Keratinocyte (primary cell): ENCODE data around the gene N4BP2L1. TPM values are rescaled to one million over a fixed set of nuclear protein-coding genes. Genes with fewer than 3 reads are reported as not detected.

Experiments
- DNase-seq: peaks from one replicate; pipeline ENCODE4 v3.0.0-alpha.2; 2011; ENCODE audit warnings: low read depth, missing footprints, low spot score
- FAIRE-seq: peaks from 2 replicates; lab custom pipeline; 2011; peaks lifted over from hg19 to GRCh38; lab: Jason Lieb, UNC
- H2AFZ ChIP-seq: 2 replicates; pipeline ENCODE4 v1.6.0; 2012; ENCODE audit warnings: low read length, control low read depth, inconsistent platforms; ENCODE audit not compliant: control insufficient read depth
- H3K27ac ChIP-seq: 2 replicates; pipeline ENCODE4 v1.5.1; 2011; ENCODE audit warnings: low read length; ENCODE audit not compliant: control insufficient read depth, insufficient read depth
- H3K27me3 ChIP-seq: 3 replicates; pipeline ENCODE4 v1.6.0; 2011; ENCODE audit warnings: low read length; ENCODE audit not compliant: control insufficient read depth, insufficient read depth; ENCODE audit errors: extremely low read depth
- H3K36me3 ChIP-seq, 2 experiments: 2 replicates in 1 of 2; 3 replicates in 1 of 2; pipeline ENCODE4 v1.5.1; 2011; ENCODE audit warnings: low read length in 2 of 2, mild to moderate bottlenecking in 1 of 2; ENCODE audit not compliant: control insufficient read depth in 2 of 2, insufficient read depth in 2 of 2; ENCODE audit errors: extremely low read depth in 1 of 2
- H3K4me1 ChIP-seq: 3 replicates; pipeline ENCODE4 v1.5.1; 2011; ENCODE audit warnings: low read length; ENCODE audit not compliant: control insufficient read depth, insufficient read depth; ENCODE audit errors: extremely low read depth
- H3K4me2 ChIP-seq: 3 replicates; pipeline ENCODE4 v1.6.0; 2011; ENCODE audit warnings: low read depth, low read length; ENCODE audit not compliant: control insufficient read depth, insufficient read depth; ENCODE audit errors: extremely low read depth
- H3K4me3 ChIP-seq, 3 experiments: fragments of 200-600 bp in 1 of 3; sonication (generic) in 1 of 3; 2 replicates in 2 of 3; 3 replicates in 1 of 3; pipeline ENCODE4 v1.5.1; 2011 to 2016; ENCODE audit warnings: low read length in 3 of 3, mild to moderate bottlenecking in 3 of 3, control low read depth in 2 of 3, inconsistent platforms in 1 of 3, low read depth in 1 of 3, mixed read lengths in 1 of 3, mixed run types in 1 of 3, moderate library complexity in 1 of 3; ENCODE audit not compliant: control insufficient read depth in 2 of 3, insufficient read depth in 2 of 3; ENCODE audit errors: extremely low read depth in 1 of 3
- H3K79me2 ChIP-seq: 2 replicates; pipeline ENCODE4 v1.6.0; 2012; ENCODE audit warnings: low read length; ENCODE audit not compliant: control insufficient read depth, insufficient read depth
- H3K9ac ChIP-seq: 3 replicates; pipeline ENCODE4 v1.6.0; 2011; ENCODE audit warnings: low read length; ENCODE audit not compliant: control insufficient read depth, insufficient read depth; ENCODE audit errors: extremely low read depth
- H3K9me1 ChIP-seq: 3 replicates; pipeline ENCODE4 v1.6.0; 2011; ENCODE audit warnings: low read length; ENCODE audit not compliant: control insufficient read depth, insufficient read depth; ENCODE audit errors: extremely low read depth
- H3K9me3 ChIP-seq: 2 replicates; pipeline ENCODE4 v1.5.1; 2012; ENCODE audit warnings: low read depth, low read length; ENCODE audit not compliant: control insufficient read depth
- H4K20me1 ChIP-seq: 3 replicates; pipeline ENCODE4 v1.6.0; 2011; ENCODE audit warnings: low read length; ENCODE audit not compliant: control insufficient read depth, insufficient read depth; ENCODE audit errors: extremely low read depth
- EZH2 ChIP-seq: IDR thresholded peaks from one replicate; pipeline ENCODE4 v1.6.1; 2012; ENCODE audit warnings: inconsistent platforms, mild to moderate bottlenecking, low read length, moderate library complexity
- dilution Hi-C: fragments of 300-500 bp; cut with MboI; formaldehyde crosslinking; loops from one replicate; pipeline ENCODE4 v1.7.0; 2020; ENCODE audit warnings: low sequenced_read_pairs; ENCODE audit not compliant: extremely low pct_ligation_motif_present
- polyA plus RNA-seq, 5 experiments: library from polyadenylated mRNA; depleted of rRNA in 3 of 5; stranded (reverse) in 3 of 5; stranded (forward) in 1 of 5; unstranded in 1 of 5; fragments of >200 nt; gene quantifications; 1 replicate in 1 of 5; 2 replicates in 3 of 5; 3 replicates in 1 of 5; pipeline versions ENCODE4 v1.2.1 to v1.2.3, GENCODE V29; 2011 to 2012; ENCODE audit warnings: missing spikeins in 2 of 5, low read depth in 1 of 5, low replicate concordance in 1 of 5
- TF ChIP-seq, protein P1 (sequence below), 3 experiments: IDR thresholded peaks in 1 of 3; conservative IDR thresholded peaks in 1 of 3; optimal IDR thresholded peaks in 1 of 3; 2 replicates in 2 of 3; 3 replicates in 1 of 3; pipeline versions ENCODE3 to v1.5.1; 2011; ENCODE audit warnings: low read length in 3 of 3, mild to moderate bottlenecking in 3 of 3, moderate library complexity in 2 of 3, control low read depth in 1 of 3, inconsistent platforms in 1 of 3; ENCODE audit not compliant: insufficient read depth in 2 of 3; ENCODE audit errors: extremely low read depth in 1 of 3

Gene N4BP2L1
- polyA plus RNA-seq, 1 donor (not counting 4 experiments of a cell fraction or from before 2014, with no cell fraction given) = 1.3 TPM

GRCh38 chr13:32407854-32408253 is 20.1 kb downstream of the N4BP2L1 start:
- H2AFZ ChIP-seq = no peak overlapping the region
- no peak overlapping the region for H3K4me3 ChIP-seq
- no peaks in the 10 kb centered on the region for H3K4me1 ChIP-seq
- H3K9me1 ChIP-seq = no peaks in the 10 kb centered on the region
- no peak for DNase-seq
- H3K4me2 ChIP-seq = no peak overlapping the region
- no peaks in the 10 kb centered on the region for H3K9me3 ChIP-seq
- no peaks in the 10 kb centered on the region for H3K79me2 ChIP-seq
- H3K27ac ChIP-seq = no peak overlapping the region
- FAIRE-seq = no peak
- no peaks in the 10 kb centered on the region for H3K27me3 ChIP-seq
- no peaks in the 10 kb centered on the region for H3K36me3 ChIP-seq
- H4K20me1 ChIP-seq = no peaks in the 10 kb centered on the region
- no peak overlapping the region for H3K9ac ChIP-seq
- TF ChIP-seq EZH2 = no peak
- TF ChIP-seq, protein P1, sequence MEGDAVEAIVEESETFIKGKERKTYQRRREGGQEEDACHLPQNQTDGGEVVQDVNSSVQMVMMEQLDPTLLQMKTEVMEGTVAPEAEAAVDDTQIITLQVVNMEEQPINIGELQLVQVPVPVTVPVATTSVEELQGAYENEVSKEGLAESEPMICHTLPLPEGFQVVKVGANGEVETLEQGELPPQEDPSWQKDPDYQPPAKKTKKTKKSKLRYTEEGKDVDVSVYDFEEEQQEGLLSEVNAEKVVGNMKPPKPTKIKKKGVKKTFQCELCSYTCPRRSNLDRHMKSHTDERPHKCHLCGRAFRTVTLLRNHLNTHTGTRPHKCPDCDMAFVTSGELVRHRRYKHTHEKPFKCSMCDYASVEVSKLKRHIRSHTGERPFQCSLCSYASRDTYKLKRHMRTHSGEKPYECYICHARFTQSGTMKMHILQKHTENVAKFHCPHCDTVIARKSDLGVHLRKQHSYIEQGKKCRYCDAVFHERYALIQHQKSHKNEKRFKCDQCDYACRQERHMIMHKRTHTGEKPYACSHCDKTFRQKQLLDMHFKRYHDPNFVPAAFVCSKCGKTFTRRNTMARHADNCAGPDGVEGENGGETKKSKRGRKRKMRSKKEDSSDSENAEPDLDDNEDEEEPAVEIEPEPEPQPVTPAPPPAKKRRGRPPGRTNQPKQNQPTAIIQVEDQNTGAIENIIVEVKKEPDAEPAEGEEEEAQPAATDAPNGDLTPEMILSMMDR (optimal IDR thresholded peaks at IDR 0.05 in 1 of 3, IDR thresholded peaks at IDR 0.05 in 1 of 3, conservative IDR thresholded peaks at IDR 0.05 in 1 of 3; ENCODE audit: extremely low read depth in 1 of 3, insufficient read depth in 2 of 3, low read length in 3 of 3) = no peak
- dilution Hi-C loops = no loop called here

DNA sequence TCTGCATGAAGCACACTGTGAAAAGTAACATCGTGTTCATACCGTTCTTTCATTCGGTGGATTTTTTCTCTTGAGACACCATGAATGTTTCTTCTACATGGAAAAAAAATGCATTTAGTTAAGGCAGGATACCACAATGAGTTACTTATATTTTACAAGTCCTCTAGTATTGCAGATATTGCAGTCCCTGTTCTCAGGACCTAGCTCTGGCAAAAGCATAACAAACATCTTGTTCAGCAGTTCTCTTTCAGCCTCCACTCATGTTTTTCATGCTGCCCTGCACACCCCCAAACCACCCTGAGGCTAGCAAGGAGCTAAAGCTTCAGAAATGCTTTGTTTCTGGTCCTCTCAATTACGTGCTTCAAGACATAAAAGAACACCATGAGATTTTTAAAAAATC is 24.8 kb downstream of the N4BP2L1 start:
- no peak overlapping the region for H3K4me3 ChIP-seq
- no peak for FAIRE-seq

More for the DNA sequence above, 24.8 kb downstream of the N4BP2L1 start:
- no peak for TF ChIP-seq EZH2
- TF ChIP-seq, protein P1 (optimal IDR thresholded peaks at IDR 0.05 in 1 of 3, IDR thresholded peaks at IDR 0.05 in 1 of 3, conservative IDR thresholded peaks at IDR 0.05 in 1 of 3; ENCODE audit: extremely low read depth in 1 of 3, insufficient read depth in 2 of 3, low read length in 3 of 3) = no peak
- H3K9me3 ChIP-seq = no peaks in the 10 kb centered on the region
- no peak for DNase-seq
- no peaks in the 10 kb centered on the region for H4K20me1 ChIP-seq
- H3K4me2 ChIP-seq = no peak overlapping the region
- dilution Hi-C loops = no loop called here
- H3K27me3 ChIP-seq = no peaks in the 10 kb centered on the region
- no peaks in the 10 kb centered on the region for H3K9me1 ChIP-seq
- no peak overlapping the region for H3K9ac ChIP-seq
- no peaks in the 10 kb centered on the region for H3K79me2 ChIP-seq
- no peaks in the 10 kb centered on the region for H3K4me1 ChIP-seq
- H3K27ac ChIP-seq = no peak overlapping the region
- no peak overlapping the region for H2AFZ ChIP-seq
- no peaks in the 10 kb centered on the region for H3K36me3 ChIP-seq
